HEK293T (cell line): ENCODE measurements around the gene SPPL3.

Experiments
- ARNT ChIP-seq: fragments of 450-650 bp; IDR thresholded peaks from 2 replicates; pipeline ENCODE4 v1.6.1; 2017; ENCODE audit warnings: mild to moderate bottlenecking
- BHLHE40 ChIP-seq: fragments of 450-650 bp; IDR thresholded peaks from 2 replicates; pipeline ENCODE4 v1.6.1; 2016; ENCODE audit warnings: mild to moderate bottlenecking, moderate library complexity, borderline replicate concordance
- CTBP1 ChIP-seq: fragments of 450-650 bp; IDR thresholded peaks from 2 replicates; pipeline ENCODE4 v1.6.1; 2016; ENCODE audit warnings: borderline replicate concordance
- FOXA1 ChIP-seq: fragments of 450-650 bp; IDR thresholded peaks from 2 replicates; pipeline ENCODE4 v1.6.1; 2016; ENCODE audit warnings: mild to moderate bottlenecking
- FOXK2 ChIP-seq: fragments of 450-650 bp; IDR thresholded peaks from 2 replicates; pipeline ENCODE4 v1.6.1; 2016; ENCODE audit warnings: mild to moderate bottlenecking
- FOXM1 ChIP-seq: fragments of 450-650 bp; IDR thresholded peaks from 2 replicates; pipeline ENCODE4 v1.6.1; 2017; ENCODE audit warnings: mild to moderate bottlenecking, borderline replicate concordance
- LEF1 ChIP-seq: fragments of 450-650 bp; IDR thresholded peaks from 2 replicates; pipeline ENCODE4 v1.6.1; 2017; ENCODE audit warnings: mild to moderate bottlenecking, borderline replicate concordance
- NFRKB ChIP-seq: fragments of 450-650 bp; IDR thresholded peaks from 2 replicates; pipeline ENCODE4 v1.6.1; 2016; ENCODE audit warnings: mild to moderate bottlenecking, moderate library complexity
- SP1 ChIP-seq: fragments of 450-650 bp; IDR thresholded peaks from 2 replicates; pipeline ENCODE4 v1.6.1; 2017
- SUZ12 ChIP-seq: fragments of 450-650 bp; IDR thresholded peaks from 2 replicates; pipeline ENCODE4 v1.6.1; 2016; ENCODE audit warnings: mild to moderate bottlenecking
- TARDBP ChIP-seq: fragments of 450-650 bp; IDR thresholded peaks from 2 replicates; pipeline ENCODE4 v1.6.1; 2016
- ZNF384 ChIP-seq: fragments of 450-650 bp; IDR thresholded peaks from 2 replicates; pipeline ENCODE4 v1.6.1; 2016

DNA sequence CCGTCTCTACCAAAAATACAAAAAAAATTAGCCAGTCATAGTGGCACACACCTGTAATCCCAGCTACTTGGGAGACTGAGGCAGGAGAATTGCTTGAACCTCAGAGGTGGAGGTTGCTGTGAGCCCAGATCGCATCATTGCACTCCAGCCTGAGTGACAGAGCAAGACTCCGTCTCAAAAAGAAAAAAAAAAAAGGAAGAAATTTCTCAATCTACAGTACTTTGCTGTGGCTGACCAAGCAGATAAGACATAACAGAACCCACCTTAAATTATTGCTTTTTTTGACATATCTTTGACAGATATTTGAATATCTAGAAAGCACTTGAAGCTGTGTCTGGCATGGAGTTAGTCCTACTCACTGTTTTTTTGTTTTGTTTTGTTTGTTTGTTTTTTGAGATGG is 39.3 kb upstream of the SPPL3 start:
- TF ChIP-seq SP1: no peak
- TF ChIP-seq ARNT: no peak
- no peak for TF ChIP-seq TARDBP
- no peak for TF ChIP-seq FOXM1
- TF ChIP-seq FOXA1: no peak
- no peak for TF ChIP-seq CTBP1
- no peak for TF ChIP-seq LEF1
- TF ChIP-seq BHLHE40: no peak
- no peak for TF ChIP-seq FOXK2
- no peak for TF ChIP-seq ZNF384
- TF ChIP-seq SUZ12: no peak
- TF ChIP-seq NFRKB: no peak
